ENCODE measurements around the gene NR3C1. TPM values are rescaled to one million over a fixed set of nuclear protein-coding genes. Genes with fewer than 3 reads are reported as not detected.

The NR3C1 gene
- total and polyA plus RNA-seq, 2 of the 4 experiments (the other 2 are of a cell fraction) = 13.7 to 77.4 TPM

GRCh38 chr5:143318833-143319232 is 84.7 kb downstream of the NR3C1 start:
- no peak overlapping the region for H2BK5ac ChIP-seq (ENCODE audit: low read depth, low read length, poor library complexity, severe bottlenecking)
- ATAC-seq (ENCODE audit: low read depth) (no peak), DNase-seq (peak; percentile 24)
- no peak overlapping the region for H3K56ac ChIP-seq (ENCODE audit: extremely low read depth, insufficient read depth, low read length)
- CTCF ChIA-PET = no interaction called here
- no peak overlapping the region for H3K4me3 ChIP-seq (ENCODE audit: insufficient read depth, low read depth, low read length)
- no peak overlapping the region for H3K14ac ChIP-seq (replicated peaks; ENCODE audit: low read depth, low read length)
- WGBS, 2 experiments (ENCODE audit: extremely low coverage in 2 of 2, insufficient read length in 1 of 2) = no CpG with 5 or more reads among the region's 1 CpG
- H4K91ac ChIP-seq (ENCODE audit: insufficient read depth, low read depth, low read length) = no peak overlapping the region
- H2BK20ac ChIP-seq (ENCODE audit: low read depth, low read length) = no peak overlapping the region
- no peak overlapping the region for H3K18ac ChIP-seq (ENCODE audit: low read depth, low read length)
- H2AK9ac ChIP-seq (replicated peaks; ENCODE audit: low read depth, low read length, poor library complexity) = no peak overlapping the region
- BruUV-seq (replicated peaks) = no TSS peak
- H4K20me1 ChIP-seq (ENCODE audit: insufficient read depth, low read length) = peaks cover 18% of the 10 kb centered on the region; the same call in 1 of the 2 replicates
- peaks cover 2% of the 10 kb centered on the region; the same call in 1 of the 2 replicates for H3K9me1 ChIP-seq (ENCODE audit: insufficient read depth, low read length)
- no peaks in the 10 kb centered on the region for H3K27me3 ChIP-seq (ENCODE audit: control insufficient read depth, insufficient read depth, low read length)
- intact Hi-C loops (cut with micrococcal nuclease) = no loop called here
- H3K79me1 ChIP-seq (ENCODE audit: low read depth in 1 of 2, low read length in 2 of 2) = peaks cover 31 to 73% of the 10 kb centered on the region in 2 experiments
- dilution Hi-C loops (cut with HindIII; ENCODE audit: low sequenced_read_pairs, unreplicated experiment) = no loop called here
- peaks cover 10% of the 10 kb centered on the region for H3K4me1 ChIP-seq (ENCODE audit: control insufficient read depth, insufficient read depth, low read length)
- H3K9ac ChIP-seq (ENCODE audit: low read depth, low read length) = no peak overlapping the region
- no peak overlapping the region for H3K23ac ChIP-seq (ENCODE audit: low read depth, low read length)
- no peak overlapping the region for H4K5ac ChIP-seq (ENCODE audit: low read depth, low read length)
- H2AK5ac ChIP-seq (ENCODE audit: low read depth, low read length) = no peak overlapping the region
- H4K8ac ChIP-seq (ENCODE audit: low read depth in 2 of 2, low read length in 2 of 2) = no peak overlapping the region
- no peak overlapping the region for H2BK15ac ChIP-seq (ENCODE audit: low read depth, low read length)
- in situ Hi-C loops (cut with MboI; ENCODE audit: low sequenced_read_pairs) = no loop called here
- H3K4ac ChIP-seq (ENCODE audit: low read depth, low read length) = no peak overlapping the region
- no peak overlapping the region for H3K27ac ChIP-seq (ENCODE audit: insufficient read depth, low read length)
- TF ChIP-seq CEBPB (IDR thresholded peaks at IDR 0.05; ENCODE audit: low read depth, low read length) (0 out of 2 replicates have a peak, but pooled peaks have one; percentile 6), MXI1 (IDR thresholded peaks at IDR 0.05; ENCODE audit: borderline replicate concordance, low read depth, low read length) (no peak), RCOR1 (IDR thresholded peaks at IDR 0.05; ENCODE audit: insufficient replicate concordance, low read length) (no peak), ELK1 (IDR thresholded peaks at IDR 0.05; ENCODE audit: borderline replicate concordance, low read depth, low read length) (no peak), MAFK (IDR thresholded peaks at IDR 0.05; ENCODE audit: low read depth, low read length) (peak; percentile 41; the same call in 1 of the 2 replicates)
- H2AFZ ChIP-seq (replicated peaks; ENCODE audit: low read length, poor library complexity) = no peak overlapping the region
- no peaks in the 10 kb centered on the region for H3K36me3 ChIP-seq (ENCODE audit: control insufficient read depth, insufficient read depth, low read length)
- no peak overlapping the region for H3K4me2 ChIP-seq (ENCODE audit: low read depth, low read length)
- POLR2A ChIA-PET (ENCODE audit: unreplicated experiment) = no interaction called here
- no peak overlapping the region for H2BK120ac ChIP-seq (ENCODE audit: low read depth, low read length)
- no peaks in the 10 kb centered on the region for H3K9me3 ChIP-seq (ENCODE audit: control insufficient read depth, insufficient read depth, low read length)
